Breast epithelium (tissue), 3 donors: ENCODE measurements around the gene CYB5D1.

ENCODE experiments used
- POLR2A ChIP-seq: fragments of 450-650 bp; IDR thresholded peaks from one replicate; pipeline ENCODE4 v1.6.1; 2016; ENCODE audit warnings: antibody characterized with exemption, mild to moderate bottlenecking, moderate library complexity
- TF ChIP-seq, protein P1 (sequence below), 3 donors: fragments of 450-650 bp; IDR thresholded peaks; one replicate each; pipeline ENCODE4 v1.5.1; 2016 to 2017; ENCODE audit warnings: antibody characterized with exemption in 3 of 3, mild to moderate bottlenecking in 3 of 3, moderate library complexity in 3 of 3

- TF ChIP-seq, protein P1, sequence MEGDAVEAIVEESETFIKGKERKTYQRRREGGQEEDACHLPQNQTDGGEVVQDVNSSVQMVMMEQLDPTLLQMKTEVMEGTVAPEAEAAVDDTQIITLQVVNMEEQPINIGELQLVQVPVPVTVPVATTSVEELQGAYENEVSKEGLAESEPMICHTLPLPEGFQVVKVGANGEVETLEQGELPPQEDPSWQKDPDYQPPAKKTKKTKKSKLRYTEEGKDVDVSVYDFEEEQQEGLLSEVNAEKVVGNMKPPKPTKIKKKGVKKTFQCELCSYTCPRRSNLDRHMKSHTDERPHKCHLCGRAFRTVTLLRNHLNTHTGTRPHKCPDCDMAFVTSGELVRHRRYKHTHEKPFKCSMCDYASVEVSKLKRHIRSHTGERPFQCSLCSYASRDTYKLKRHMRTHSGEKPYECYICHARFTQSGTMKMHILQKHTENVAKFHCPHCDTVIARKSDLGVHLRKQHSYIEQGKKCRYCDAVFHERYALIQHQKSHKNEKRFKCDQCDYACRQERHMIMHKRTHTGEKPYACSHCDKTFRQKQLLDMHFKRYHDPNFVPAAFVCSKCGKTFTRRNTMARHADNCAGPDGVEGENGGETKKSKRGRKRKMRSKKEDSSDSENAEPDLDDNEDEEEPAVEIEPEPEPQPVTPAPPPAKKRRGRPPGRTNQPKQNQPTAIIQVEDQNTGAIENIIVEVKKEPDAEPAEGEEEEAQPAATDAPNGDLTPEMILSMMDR (IDR thresholded peaks at IDR 0.05) = no peak
- TF ChIP-seq POLR2A = no peak
Observed at GRCh38 chr17:7856011-7856810, 1.6 kb upstream of the CYB5D1 start.
